Measurements from ENCODE around the gene TRABD2B. TPM values are rescaled to one million over a fixed set of nuclear protein-coding genes. Genes with fewer than 3 reads are reported as not detected.

Gene TRABD2B
- total and polyA plus RNA-seq, 8 donors = 0.99 to 5.2 (median 3.3) TPM

- intact Hi-C loops (cut with DNase I) = no loop called here
- Histone ChIP-seq H3K9me3 (peaks cover 6% of the 10 kb centered on the region in 2 donors), H3K36me3 (no peaks in the 10 kb centered on the region), H3K4me3 (no peak overlapping the region), H3K27ac (no peak overlapping the region), H3K4me1 (no peaks in the 10 kb centered on the region), H3K27me3 (no peaks in the 10 kb centered on the region)
- TF ChIP-seq CTCF (IDR thresholded peaks at IDR 0.05) = no peak
- ATAC-seq = no peak
- no peak for DNase-seq
These were observed 156.6 kb downstream of the TRABD2B start for GRCh38 chr1:47840393-47841190.

GRCh38 chr1:47839433-47839760, 157.8 kb downstream of the TRABD2B start:
- ATAC-seq (no peak), DNase-seq (no peak)
- H3K4me3 ChIP-seq = no peak overlapping the region
- no peak overlapping the region for H3K27ac ChIP-seq
- intact Hi-C loops (cut with DNase I) = no loop called here
- no peak for TF ChIP-seq CTCF (IDR thresholded peaks at IDR 0.05)
- peaks cover 6 to 10% of the 10 kb centered on the region in 2 donors for H3K9me3 ChIP-seq
- no peaks in the 10 kb centered on the region for H3K27me3 ChIP-seq
- no peaks in the 10 kb centered on the region for H3K4me1 ChIP-seq
- H3K36me3 ChIP-seq = no peaks in the 10 kb centered on the region

GRCh38 chr1:47838562-47839432, 158.4 kb downstream of the TRABD2B start:
- H3K27me3 ChIP-seq = no peaks in the 10 kb centered on the region
- ATAC-seq = no peak
- no peak overlapping the region for H3K4me3 ChIP-seq
- H3K9me3 ChIP-seq = peaks cover 6 to 10% of the 10 kb centered on the region in 2 donors
- DNase-seq = no peak
- no peaks in the 10 kb centered on the region for H3K4me1 ChIP-seq
- intact Hi-C loops (cut with DNase I) = no loop called here
- no peak for TF ChIP-seq CTCF (IDR thresholded peaks at IDR 0.05)
- H3K27ac ChIP-seq = no peak overlapping the region
- H3K36me3 ChIP-seq = no peaks in the 10 kb centered on the region

- Histone ChIP-seq H3K4me1 (no peaks in the 10 kb centered on the region), H3K4me3 (no peak overlapping the region), H3K27ac (no peak overlapping the region), H3K36me3 (no peaks in the 10 kb centered on the region), H3K27me3 (no peaks in the 10 kb centered on the region), H3K9me3 (peaks cover 6 to 10% of the 10 kb centered on the region in 2 donors)
- DNase-seq (no peak), ATAC-seq (peak; percentile 71)
- intact Hi-C loops (cut with DNase I) = no loop called here
- TF ChIP-seq CTCF (IDR thresholded peaks at IDR 0.05) = no peak
These were observed 159.2 kb downstream of the TRABD2B start for GRCh38 chr1:47837866-47838561.
